WTC11 (cell line): ENCODE data around the gene SERPINB8. TPM values are rescaled to one million over a fixed set of nuclear protein-coding genes. Genes with fewer than 3 reads are reported as not detected.

Experiments used
- ATAC-seq: fragments of 200-7000 bp; cut with Tn5 transposase; 2 replicates; pipeline ENCODE4 v1.10.0; 2021; ENCODE audit warnings: mild to moderate bottlenecking, moderate library complexity
- CTCF ChIA-PET: fragments of 300-600 bp; sonication (Branson Sonifier 250); formaldehyde crosslinking; loops from one replicate; lab custom pipeline; 2021; ENCODE audit warnings: antibody characterized with exemption; lab: Charles Lee
- POLR2A ChIA-PET: fragments of 350-600 bp; sonication (Branson Sonifier 250); formaldehyde crosslinking; loops from one replicate; lab custom pipeline; 2021; ENCODE audit warnings: antibody characterized with exemption; lab: Charles Lee
- DNase-seq: peaks from one replicate; pipeline ENCODE4 v3.0.0; 2021; ENCODE audit warnings: low spot score
- H3K27ac Mint-ChIP-seq: 2 replicates; pipeline ENCODE4 v1.8.0; 2021; ENCODE audit warnings: mixed read lengths
- H3K27me3 Mint-ChIP-seq: 2 replicates; pipeline ENCODE4 v1.8.0; 2021; ENCODE audit warnings: low read depth, mild to moderate bottlenecking, moderate library complexity, mixed read lengths
- H3K36me3 Mint-ChIP-seq: 2 replicates; pipeline ENCODE4 v1.8.0; 2021; ENCODE audit warnings: mixed read lengths
- H3K4me1 Mint-ChIP-seq: 2 replicates; pipeline ENCODE4 v1.8.0; 2022; ENCODE audit warnings: mixed read lengths
- H3K4me3 Mint-ChIP-seq: 2 replicates; pipeline ENCODE4 v1.8.0; 2021; ENCODE audit warnings: mild to moderate bottlenecking, moderate library complexity, mixed read lengths
- H3K9me3 Mint-ChIP-seq: 2 replicates; pipeline ENCODE4 v1.8.0; 2021; ENCODE audit warnings: mixed read lengths
- AR ChIP-seq: fragments of 250-450 bp; sonication (Bioruptor Pico); IDR thresholded peaks from 2 replicates; pipeline ENCODE4 v1.9.0; 2021; ENCODE audit warnings: mild to moderate bottlenecking
- ATF3 ChIP-seq: sonication (generic); formaldehyde crosslinking; conservative IDR thresholded peaks from 2 replicates; pipeline ENCODE4 v1.8.1; 2022; ENCODE audit warnings: mild to moderate bottlenecking, missing genetic modification reagents
- E2F5 ChIP-seq: sonication (generic); formaldehyde crosslinking; IDR thresholded peaks from 2 replicates; pipeline ENCODE4 v1.8.1; 2022; ENCODE audit warnings: mild to moderate bottlenecking, moderate library complexity, missing genetic modification reagents
- ESRRA ChIP-seq: sonication (generic); formaldehyde crosslinking; IDR thresholded peaks from 2 replicates; pipeline ENCODE4 v1.8.1; 2022; ENCODE audit warnings: mild to moderate bottlenecking, missing genetic modification reagents, borderline replicate concordance
- FOXP1 ChIP-seq: sonication (generic); formaldehyde crosslinking; IDR thresholded peaks from 2 replicates; pipeline ENCODE4 v1.8.0; 2022; ENCODE audit warnings: missing genetic modification reagents, mild to moderate bottlenecking, moderate library complexity, borderline replicate concordance
- FOXP4 ChIP-seq: sonication (generic); formaldehyde crosslinking; IDR thresholded peaks from 2 replicates; pipeline ENCODE4 v1.8.0; 2022; ENCODE audit warnings: mild to moderate bottlenecking, missing genetic modification reagents
- JUN ChIP-seq: sonication (generic); formaldehyde crosslinking; IDR thresholded peaks from 2 replicates; pipeline ENCODE4 v1.8.0; 2023; ENCODE audit warnings: mild to moderate bottlenecking, missing genetic modification reagents
- NFATC4 ChIP-seq: fragments of 250-450 bp; sonication (Bioruptor Pico); IDR thresholded peaks from 2 replicates; pipeline ENCODE4 v1.9.0; 2021; ENCODE audit warnings: mild to moderate bottlenecking
- NFYB ChIP-seq: sonication (generic); formaldehyde crosslinking; conservative IDR thresholded peaks from 2 replicates; pipeline ENCODE4 v1.8.0; 2022; ENCODE audit warnings: low read depth, missing genetic modification reagents
- PRDM15 ChIP-seq: sonication (generic); formaldehyde crosslinking; IDR thresholded peaks from 2 replicates; pipeline ENCODE4 v1.8.0; 2022; ENCODE audit warnings: missing genetic modification reagents
- ZMAT4 ChIP-seq: fragments of 250-450 bp; sonication (Bioruptor Pico); IDR thresholded peaks from 2 replicates; pipeline ENCODE4 v1.9.0; 2021; ENCODE audit warnings: mild to moderate bottlenecking
- ZNF219 ChIP-seq: sonication (generic); formaldehyde crosslinking; IDR thresholded peaks from 2 replicates; pipeline ENCODE4 v1.8.0; 2023; ENCODE audit warnings: missing genetic modification reagents, mild to moderate bottlenecking, borderline replicate concordance
- ZNF281 ChIP-seq: sonication (generic); formaldehyde crosslinking; IDR thresholded peaks from 2 replicates; pipeline ENCODE4 v1.8.0; 2023; ENCODE audit warnings: mild to moderate bottlenecking, missing genetic modification reagents
- ZNF423 ChIP-seq: fragments of 250-450 bp; sonication (Bioruptor Pico); IDR thresholded peaks from 2 replicates; pipeline ENCODE4 v2.1.2; 2022; ENCODE audit warnings: mild to moderate bottlenecking, moderate library complexity
- ZNF532 ChIP-seq: fragments of 250-450 bp; sonication (Bioruptor Pico); IDR thresholded peaks from 2 replicates; pipeline ENCODE4 v1.9.0; 2021; ENCODE audit warnings: mild to moderate bottlenecking, borderline replicate concordance
- total RNA-seq: library from RNA; stranded (reverse); gene quantifications from 3 replicates; pipeline ENCODE4 v1.2.3, GENCODE V29; 2021

The SERPINB8 gene
- total RNA-seq, 1 experiment from 2014 or later = 0.46 TPM

GRCh38 chr18:64019922-64020756 is 50.3 kb downstream of the SERPINB8 start:
- ChIA-PET CTCF (interaction anchor here (1.1 to 1.3 kb wide), 2 partner anchors 18 to 389 kb away, joined by 3 to 5 read pairs; no protein-coding TSS in a partner anchor), POLR2A (no interaction called here)
- Mint-ChIP-seq H3K4me3 (no peak overlapping the region), H3K36me3 (no peaks in the 10 kb centered on the region), H3K9me3 (no peaks in the 10 kb centered on the region), H3K27ac (0 out of 2 replicates have a peak overlapping the region, but pooled peaks have one; percentile 28), H3K4me1 (peaks cover 29% of the 10 kb centered on the region), H3K27me3 (no peaks in the 10 kb centered on the region; the same call in 1 of the 2 replicates)
- TF ChIP-seq E2F5 = no peak
- TF ChIP-seq AR = no peak
- TF ChIP-seq ZNF281 = no peak
- TF ChIP-seq JUN (CRISPR knock-in tag) = no peak
- TF ChIP-seq NFYB (CRISPR knock-in tag) = no peak
- no peak for TF ChIP-seq NFATC4 (CRISPR knock-in tag)
- TF ChIP-seq ZNF532 (CRISPR knock-in tag) = no peak
- TF ChIP-seq ESRRA (CRISPR knock-in tag) = no peak
- no peak for TF ChIP-seq ATF3
- TF ChIP-seq ZNF423 (CRISPR knock-in tag) = no peak
- DNase-seq = no peak
- peak; percentile 85 for ATAC-seq

- Mint-ChIP-seq H3K4me3 (no peak overlapping the region), H3K4me1 (peaks cover 12% of the 10 kb centered on the region), H3K27me3 (no peaks in the 10 kb centered on the region; the same call in 1 of the 2 replicates), H3K9me3 (no peaks in the 10 kb centered on the region), H3K27ac (no peak overlapping the region), H3K36me3 (no peaks in the 10 kb centered on the region)
- DNase-seq (no peak), ATAC-seq (no peak)
- ChIA-PET CTCF (interaction anchor here (1.0 kb wide), 1 partner anchor 10 kb away, joined by 7 read pairs; no protein-coding TSS in a partner anchor), POLR2A (no interaction called here)
- no peak for TF ChIP-seq FOXP4 (CRISPR knock-in tag)
- no peak for TF ChIP-seq ESRRA (CRISPR knock-in tag)
- TF ChIP-seq ZNF219 (CRISPR knock-in tag) = no peak
- TF ChIP-seq FOXP1 (CRISPR knock-in tag) = no peak
- TF ChIP-seq ZMAT4 (CRISPR knock-in tag) = no peak
- no peak for TF ChIP-seq PRDM15 (CRISPR knock-in tag)
Measured at GRCh38 chr18:64026350-64026749, 56.5 kb downstream of the SERPINB8 start.
